ENCODE data around the gene FHIT. TPM values are rescaled to one million over a fixed set of nuclear protein-coding genes. Genes with fewer than 3 reads are reported as not detected.

The FHIT gene
- total and polyA plus RNA-seq, 10 of the 15 experiments (the other 5 are each of a cell fraction or from before 2014, with no cell fraction given), result 4.2 to 14.9 (median 9.4) TPM

- no peak for TF ChIP-seq WRNIP1 (IDR thresholded peaks at IDR 0.05; ENCODE audit: borderline replicate concordance, low read depth, low read length)
- no peak for TF ChIP-seq ZBTB11 (CRISPR knock-in tag; IDR thresholded peaks at IDR 0.05)
- no peak for TF ChIP-seq SMARCA5 (IDR thresholded peaks at IDR 0.05)
- TF ChIP-seq FOXM1 (IDR thresholded peaks at IDR 0.05; ENCODE audit: low read depth, low read length), result no peak
- no peak for TF ChIP-seq SRF (IDR thresholded peaks at IDR 0.05; ENCODE audit: low read depth in 2 of 2, low read length in 2 of 2)
- TF ChIP-seq HDGF (IDR thresholded peaks at IDR 0.05), result no peak
Observed at GRCh38 chr3:59836531-59836930, 1414.7 kb downstream of the FHIT start (continued).

- CTCF ChIA-PET, result interaction anchor here (1.5 kb wide), 1 partner anchor 8 kb away, joined by 4 read pairs; no protein-coding TSS in a partner anchor
- 40% methylated on average over 3 of the region's 3 CpGs for WGBS (ENCODE audit: insufficient coverage, insufficient replicate concordance, low lambda C conversion rate, missing lambda C conversion rate)
- Histone ChIP-seq H3K9me3 (replicated peaks; ENCODE audit: control insufficient read depth, insufficient read depth, low read length) (no peaks in the 10 kb centered on the region), H3K9ac (ENCODE audit: control insufficient read depth, insufficient read depth, low read length) (no peak overlapping the region), H3K36me3 (ENCODE audit: control insufficient read depth in 2 of 2, insufficient read depth in 2 of 2, low read length in 1 of 2) (no peaks in the 10 kb centered on the region), H3K4me3 (no peak overlapping the region), H3K79me2 (ENCODE audit: control insufficient read depth, insufficient read depth, low read length) (no peaks in the 10 kb centered on the region), H3K4me1 (ENCODE audit: control insufficient read depth, insufficient read depth, low read length) (no peaks in the 10 kb centered on the region), H3K27ac (ENCODE audit: control insufficient read depth, insufficient read depth) (no peak overlapping the region), H3K4me2 (ENCODE audit: control insufficient read depth, insufficient read depth) (no peak overlapping the region), H2AFZ (ENCODE audit: control insufficient read depth, low read depth, low read length) (no peak overlapping the region), H4K20me1 (ENCODE audit: control insufficient read depth, insufficient read depth) (no peaks in the 10 kb centered on the region), H3K27me3 (replicated peaks in 1 of 2; ENCODE audit: control insufficient read depth in 2 of 2, insufficient read depth in 2 of 2, low read length in 1 of 2) (no peaks in the 10 kb centered on the region)
- no peak for TF ChIP-seq USF1 (IDR thresholded peaks at IDR 0.05; ENCODE audit: borderline replicate concordance, extremely low read length, insufficient read depth, low read depth, low read length)
- no peak for TF ChIP-seq CBX3 (IDR thresholded peaks at IDR 0.05; ENCODE audit: borderline replicate concordance, low read depth)
- no peak for TF ChIP-seq ZNF24 (IDR thresholded peaks at IDR 0.05)
- no peak for TF ChIP-seq CBFB (IDR thresholded peaks at IDR 0.05; ENCODE audit: low read depth)
- TF ChIP-seq MXI1 (IDR thresholded peaks at IDR 0.05; ENCODE audit: low read depth, low read length), result no peak
- no peak for TF ChIP-seq EGR1 (IDR thresholded peaks at IDR 0.05; ENCODE audit: borderline replicate concordance in 1 of 2, low read depth in 2 of 2, low read length in 2 of 2)
- TF ChIP-seq CREB1 (IDR thresholded peaks at IDR 0.05; ENCODE audit: low read depth), result no peak
- BruUV-seq (replicated peaks), result no TSS peak
- POLR2A ChIA-PET, result no interaction called here
- intact Hi-C loops (cut with micrococcal nuclease; ENCODE audit: unreplicated experiment) (no loop called here), in situ Hi-C loops (cut with MboI) (no loop called here)
- SMC1A ChIA-PET (ENCODE audit: uncharacterized antibody, unreplicated experiment), result no interaction called here
- no peak for FAIRE-seq
- no peak for ATAC-seq
- RAD21 ChIA-PET (ENCODE audit: unreplicated experiment), result no interaction called here
- no peak for DNase-seq (ENCODE audit: low read depth, low spot score)
Observed at GRCh38 chr3:59832702-59833101, 1418.5 kb downstream of the FHIT start.
